22Rv1 (cell line): Measurements from ENCODE around the gene GRIFIN.

Source experiments
- CTCF ChIP-seq: fragments of 450-650 bp; IDR thresholded peaks from 2 replicates; pipeline ENCODE4 v1.5.1; 2017; ENCODE audit warnings: mild to moderate bottlenecking
- ZFX ChIP-seq: fragments of 450-650 bp; IDR thresholded peaks from 2 replicates; pipeline ENCODE4 v1.6.1; 2017; ENCODE audit warnings: antibody characterized with exemption, borderline replicate concordance

GRCh38 chr7:2518737-2519118, 42.5 kb upstream of the GRIFIN start:
- TF ChIP-seq CTCF: no peak
- no peak for TF ChIP-seq ZFX
